KOPT-K1 (cell line): ENCODE measurements around the gene OLFM2.
"Not testable (repeated sequence)": the region's sequence is repeated elsewhere in the genome, so short reads cannot be mapped to it uniquely, and the experiment has no call there.

Experiments
- H3K27ac ChIP-seq: fragments of 200-600 bp; sonication (generic); 2 replicates; pipeline ENCODE4 v1.5.1; 2016; ENCODE audit warnings: antibody characterized with exemption, mild to moderate bottlenecking, low read depth, low read length; ENCODE audit not compliant: poor library complexity, severe bottlenecking
- H3K36me3 ChIP-seq: fragments of 200-600 bp; sonication (generic); 2 replicates; pipeline ENCODE4 v1.5.1; 2017; ENCODE audit warnings: antibody characterized with exemption, mild to moderate bottlenecking, low read length, moderate library complexity; ENCODE audit not compliant: insufficient read depth
- H3K9me3 ChIP-seq: fragments of 200-600 bp; sonication (generic); 2 replicates; pipeline ENCODE4 v1.5.1; 2017; ENCODE audit warnings: antibody characterized with exemption, low read length, mild to moderate bottlenecking; ENCODE audit not compliant: insufficient read depth, poor library complexity, severe bottlenecking

OLFM2 gene

GRCh38 chr19:9931629-9932028 lies 4.7 kb downstream of the OLFM2 start:
- H3K27ac ChIP-seq, result no peak overlapping the region
- H3K36me3 ChIP-seq, result no peaks in the 10 kb centered on the region
- no peaks in the 10 kb centered on the region for H3K9me3 ChIP-seq

DNA sequence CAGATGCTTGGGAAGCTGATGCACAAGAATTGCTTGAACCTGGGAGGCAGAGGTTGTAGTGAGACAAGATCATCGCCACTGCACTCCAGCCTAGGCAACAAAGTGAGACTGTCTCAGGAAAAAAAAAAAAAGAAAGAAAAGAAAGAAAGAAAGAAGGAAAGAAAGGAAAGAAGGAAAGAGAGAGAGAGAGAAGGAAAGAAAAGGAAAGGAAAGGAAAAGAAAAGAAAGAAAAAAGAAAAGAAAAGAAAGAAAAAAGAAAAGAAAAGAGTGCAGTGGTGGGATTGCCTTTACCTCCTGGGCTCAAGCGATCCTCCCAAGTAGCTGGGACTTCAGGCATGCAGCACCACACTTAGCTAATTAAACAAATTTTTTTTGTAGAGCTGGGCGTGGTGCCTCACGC lies 12.9 kb downstream of the OLFM2 start:
- no peak overlapping the region for H3K27ac ChIP-seq
- no peaks in the 10 kb centered on the region for H3K9me3 ChIP-seq
- H3K36me3 ChIP-seq, result no peaks in the 10 kb centered on the region

- H3K9me3 ChIP-seq, H3K36me3 ChIP-seq, H3K27ac ChIP-seq: not testable (repeated sequence)
Observed at GRCh38 chr19:9922782-9923379, 13.4 kb downstream of the OLFM2 start.

DNA sequence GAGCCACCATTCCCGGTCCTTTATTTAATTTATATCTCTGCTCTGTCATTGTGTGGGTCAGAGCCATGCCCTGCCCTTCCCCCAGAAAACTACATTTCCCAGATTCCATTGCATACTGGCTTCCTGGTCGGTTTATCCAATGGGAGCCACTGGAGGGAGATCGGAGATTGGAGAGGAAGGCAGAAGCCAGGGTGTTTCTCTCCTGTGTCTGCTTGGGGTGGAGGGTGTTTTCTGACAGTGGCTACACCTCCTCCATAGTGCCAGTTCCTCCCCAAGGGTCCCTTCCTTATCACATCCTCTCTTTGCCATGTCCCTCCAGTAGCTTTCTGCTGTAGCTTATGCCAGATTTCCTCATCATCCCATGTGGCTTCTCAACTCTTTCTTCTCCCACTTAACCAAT lies 19.0 kb downstream of the OLFM2 start:
- H3K36me3 ChIP-seq, result no peaks in the 10 kb centered on the region
- no peaks in the 10 kb centered on the region for H3K9me3 ChIP-seq
- H3K27ac ChIP-seq, result no peak overlapping the region

- H3K27ac ChIP-seq, result no peak overlapping the region
- no peaks in the 10 kb centered on the region for H3K9me3 ChIP-seq
- H3K36me3 ChIP-seq, result no peaks in the 10 kb centered on the region
Observed at GRCh38 chr19:9916719-9917118, 19.6 kb downstream of the OLFM2 start.

DNA sequence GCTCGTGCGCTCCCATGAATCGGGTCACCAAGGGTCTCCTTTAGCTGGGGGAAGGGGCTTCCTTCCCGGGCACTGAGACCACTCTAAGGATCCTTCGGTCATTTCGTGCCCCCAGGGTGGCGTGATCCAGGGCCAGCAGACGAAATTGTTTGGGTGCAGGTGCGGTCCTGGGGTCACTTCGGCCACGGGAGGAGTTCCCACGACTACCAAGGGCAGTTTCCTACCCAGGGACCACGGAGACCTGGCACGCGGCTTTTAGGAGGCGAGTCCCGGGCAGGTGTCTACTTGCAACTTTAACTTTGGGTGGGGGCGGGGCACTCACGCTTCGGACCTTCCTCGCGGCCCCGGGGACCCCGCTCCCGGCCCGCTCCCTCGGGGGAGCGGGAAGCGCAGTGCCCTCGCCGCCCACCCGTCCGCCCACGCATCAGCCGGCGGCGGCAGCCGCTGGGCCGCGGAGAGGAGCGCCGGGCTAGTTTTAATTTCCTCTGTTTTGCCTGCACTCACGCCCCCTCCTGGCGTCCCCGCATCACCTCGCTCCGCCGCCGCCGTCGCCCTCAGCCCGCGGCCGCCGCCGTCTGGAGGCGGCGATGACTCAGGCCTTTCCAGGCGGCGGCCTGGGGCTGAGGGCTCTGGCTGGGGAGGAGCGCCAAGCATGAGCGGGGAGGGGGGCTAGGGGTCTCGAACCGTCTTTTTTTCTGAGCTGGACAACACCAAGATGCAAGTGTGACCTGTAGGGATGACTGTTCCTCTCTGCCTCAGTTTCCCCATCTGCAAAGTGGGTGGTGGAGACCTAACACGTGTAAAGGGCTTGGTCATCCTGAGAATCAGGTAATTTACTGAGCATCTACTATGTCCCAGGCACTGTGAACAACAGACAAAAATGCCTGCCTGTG lies 21.8 kb downstream of the OLFM2 start:
- no peaks in the 10 kb centered on the region for H3K36me3 ChIP-seq
- no peak overlapping the region for H3K27ac ChIP-seq

DNA sequence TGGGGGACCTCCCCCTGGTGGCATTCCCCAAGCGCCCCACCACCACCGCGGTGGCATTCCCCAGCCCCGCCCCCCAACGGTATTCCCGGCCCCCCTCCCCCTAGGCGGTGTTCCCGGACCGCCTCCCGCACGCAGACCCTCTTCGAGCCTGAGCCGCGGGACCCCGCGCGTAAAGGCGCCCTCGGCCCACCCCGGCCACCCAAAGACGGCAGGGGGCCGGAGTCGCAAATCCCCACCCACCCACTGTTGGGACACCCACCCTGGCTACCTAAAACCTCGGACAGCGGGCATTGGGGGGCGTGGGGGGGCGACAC lies 22.4 kb downstream of the OLFM2 start:
- no peak overlapping the region for H3K27ac ChIP-seq
- H3K36me3 ChIP-seq, result no peaks in the 10 kb centered on the region
- no peaks in the 10 kb centered on the region for H3K9me3 ChIP-seq

More for the DNA sequence above, 21.8 kb downstream of the OLFM2 start:
- no peaks in the 10 kb centered on the region for H3K9me3 ChIP-seq

DNA sequence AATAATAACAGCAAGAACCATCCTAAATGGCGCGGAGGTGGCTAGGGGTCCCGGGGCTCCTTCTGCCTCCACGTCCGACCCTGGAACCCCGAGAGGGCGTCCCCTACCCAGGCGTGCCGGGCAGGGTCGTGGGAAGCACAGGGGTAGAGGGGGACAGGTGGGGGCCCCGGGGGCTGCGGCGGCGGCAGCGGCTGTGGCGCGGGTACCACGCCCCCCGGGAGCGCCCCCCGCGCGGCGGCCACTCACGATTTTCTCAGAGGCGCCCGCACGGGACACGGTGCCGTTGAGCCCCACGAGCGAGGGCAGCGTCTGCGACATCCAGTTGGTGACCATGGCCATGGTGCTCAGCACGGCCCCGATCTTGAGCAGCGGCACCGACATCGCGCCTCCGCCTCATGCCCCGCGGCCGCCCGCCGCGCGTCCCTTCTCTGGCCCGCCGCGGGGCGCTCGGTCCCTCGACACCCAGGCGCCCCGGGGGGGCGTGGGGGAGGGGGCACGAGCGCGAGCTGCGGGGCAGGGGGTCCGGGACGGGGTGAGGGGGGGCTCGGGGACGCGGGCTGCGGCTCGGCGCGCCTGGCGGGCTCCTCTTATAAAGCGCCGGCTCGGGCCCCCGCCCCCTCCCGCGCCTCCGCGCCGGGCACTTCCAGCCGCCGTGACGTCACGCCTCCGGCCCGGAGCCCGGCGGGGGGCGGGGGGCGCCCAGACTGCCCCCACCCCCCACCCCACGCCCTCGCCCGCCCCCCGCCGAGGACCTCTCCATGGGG lies 22.9 kb downstream of the OLFM2 start:
- Histone ChIP-seq H3K27ac (no peak overlapping the region), H3K9me3 (no peaks in the 10 kb centered on the region), H3K36me3 (no peaks in the 10 kb centered on the region)

DNA sequence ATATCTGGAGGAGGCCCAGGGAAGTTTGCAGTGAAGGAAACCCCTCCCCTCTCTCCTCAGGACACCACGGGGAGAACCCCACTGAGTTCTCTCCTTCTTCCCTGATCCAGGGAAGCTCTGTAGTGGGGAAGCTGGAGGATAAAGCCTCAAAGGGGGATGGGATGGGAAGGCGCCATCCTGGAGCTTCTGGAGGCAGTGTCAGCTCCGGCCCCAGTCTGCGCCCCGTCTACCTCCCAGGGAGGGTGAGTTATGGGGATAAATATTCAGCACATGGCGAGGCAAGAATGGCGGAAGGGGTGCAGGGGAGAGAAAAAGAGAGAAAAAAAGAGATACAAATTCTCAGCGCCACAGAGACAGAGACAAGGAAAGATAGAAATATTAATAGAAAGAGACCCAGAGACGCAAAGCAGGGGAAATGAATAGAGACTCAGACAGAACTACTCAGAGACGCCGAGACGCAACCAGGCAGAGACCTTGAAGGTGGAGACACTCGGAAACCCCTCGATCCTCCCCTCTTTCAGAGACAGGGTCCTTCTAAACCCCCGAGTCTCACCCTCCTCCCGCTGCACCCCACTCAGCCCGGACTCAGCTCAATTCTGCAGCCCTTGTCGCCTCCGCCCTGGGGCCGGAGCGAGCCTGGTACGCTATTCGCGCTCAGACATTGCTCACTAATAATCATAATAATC lies 23.6 kb downstream of the OLFM2 start:
- Histone ChIP-seq H3K27ac (no peak overlapping the region), H3K36me3 (no peaks in the 10 kb centered on the region), H3K9me3 (no peaks in the 10 kb centered on the region)

DNA sequence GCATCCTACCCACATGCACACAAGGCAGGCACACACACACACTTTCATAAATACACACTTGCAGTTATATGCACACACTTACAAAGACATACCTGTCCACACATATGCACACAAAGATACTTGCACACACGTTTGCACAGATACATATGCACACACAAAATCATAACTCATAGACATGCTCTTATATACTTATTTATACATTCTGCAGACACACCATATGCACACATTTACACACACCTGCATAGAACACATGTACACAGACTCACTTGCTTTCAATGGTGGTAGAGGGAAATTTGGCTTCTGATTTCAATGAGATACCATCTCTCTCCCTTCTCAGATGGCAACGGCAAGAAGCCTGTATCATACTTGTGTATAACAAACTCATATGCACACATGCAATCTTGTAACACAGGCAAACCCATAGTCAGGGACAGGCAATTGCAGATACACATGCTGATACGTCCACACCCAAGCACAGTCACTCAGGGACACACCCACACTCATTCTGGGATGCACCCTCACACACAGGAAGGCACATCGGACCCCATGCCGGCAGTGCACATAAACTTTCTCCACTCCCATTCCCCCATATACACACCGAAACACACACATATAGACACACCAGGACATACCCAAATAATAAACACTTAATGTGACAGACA lies 24.7 kb downstream of the OLFM2 start:
- H3K9me3 ChIP-seq, result no peaks in the 10 kb centered on the region
- H3K27ac ChIP-seq, result no peak overlapping the region
- no peaks in the 10 kb centered on the region for H3K36me3 ChIP-seq

DNA sequence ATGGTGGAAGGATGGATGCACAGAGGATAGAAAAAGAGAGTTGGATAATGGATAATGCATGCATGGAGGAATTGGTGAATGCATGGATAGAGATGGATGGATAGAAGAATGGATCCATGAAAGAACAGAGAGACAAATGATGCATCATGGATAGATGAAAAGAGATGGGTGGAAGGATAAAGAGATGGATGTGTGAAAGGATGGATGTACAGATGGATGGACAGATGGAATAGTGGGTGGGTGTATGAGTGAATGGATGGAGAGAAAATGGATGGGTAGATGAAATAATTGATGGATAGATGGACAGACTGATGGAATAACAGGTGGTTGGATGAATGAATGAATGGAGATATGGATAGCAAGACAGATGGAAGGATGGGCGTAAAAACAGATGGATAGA lies 25.7 kb downstream of the OLFM2 start:
- no peaks in the 10 kb centered on the region for H3K36me3 ChIP-seq
- no peaks in the 10 kb centered on the region for H3K9me3 ChIP-seq
- H3K27ac ChIP-seq, result no peak overlapping the region

DNA sequence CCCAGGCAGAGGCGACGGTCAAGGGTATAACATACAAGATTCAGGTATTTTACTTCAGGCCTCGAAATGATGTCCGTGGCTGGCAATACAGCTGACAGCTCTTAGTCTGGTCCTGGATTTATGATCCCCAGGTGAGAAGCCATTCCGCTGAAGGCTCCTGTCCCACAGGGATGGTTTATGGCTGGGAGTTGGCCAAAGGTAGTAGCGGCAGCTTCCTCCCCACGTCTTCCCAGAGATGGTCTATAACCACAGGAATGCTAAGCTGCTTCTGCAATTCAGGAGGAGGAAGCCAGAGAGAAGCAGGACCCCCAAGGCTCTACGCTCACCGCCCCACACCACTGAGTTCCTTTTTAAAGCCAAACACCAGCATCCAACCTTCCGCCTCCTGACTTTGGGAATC lies 27.1 kb downstream of the OLFM2 start:
- H3K27ac ChIP-seq, result no peak overlapping the region
- no peaks in the 10 kb centered on the region for H3K9me3 ChIP-seq
- H3K36me3 ChIP-seq, result no peaks in the 10 kb centered on the region

DNA sequence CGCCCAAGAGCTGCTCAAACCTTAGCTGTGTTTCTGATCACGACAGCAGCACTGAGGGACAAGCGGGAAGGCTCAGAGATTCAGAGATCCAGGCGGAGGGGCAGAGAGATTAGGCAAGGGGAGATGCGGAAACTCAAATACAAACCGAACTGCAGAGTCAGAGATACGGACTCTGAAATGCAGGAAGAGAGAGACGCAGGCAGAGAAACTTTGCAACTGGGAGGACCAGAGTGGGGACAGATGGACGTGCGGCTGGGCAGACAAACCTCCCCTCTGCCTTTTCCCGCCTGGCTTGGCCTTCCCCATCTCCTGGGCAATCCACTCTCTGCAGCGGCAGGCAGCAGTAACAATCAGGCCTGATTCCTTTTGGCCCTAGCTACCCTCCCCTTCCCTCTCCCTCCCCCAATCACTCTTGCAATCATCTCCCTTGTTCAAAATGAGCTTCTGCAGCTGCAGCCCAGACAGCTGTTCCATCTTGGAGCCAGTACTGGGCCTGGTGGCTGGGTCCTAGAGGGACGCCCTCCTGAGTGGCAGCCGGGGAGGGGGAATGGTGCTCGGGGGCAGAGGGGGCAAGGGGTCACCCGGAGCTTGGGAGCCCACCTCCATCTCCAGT lies 29.7 kb downstream of the OLFM2 start:
- no peaks in the 10 kb centered on the region for H3K36me3 ChIP-seq
- no peak overlapping the region for H3K27ac ChIP-seq
- no peaks in the 10 kb centered on the region for H3K9me3 ChIP-seq

GRCh38 chr19:9903336-9903735 lies 33.0 kb downstream of the OLFM2 start:
- Histone ChIP-seq H3K9me3 (no peaks in the 10 kb centered on the region), H3K36me3 (no peaks in the 10 kb centered on the region), H3K27ac (no peak overlapping the region)
